Activated T-helper 17 cell treated with anti-CD3 and anti-CD28 coated beads, Interleukin-2, amount 50 U/mL, for 72 hours (primary cell): Measurements from ENCODE around the gene IKZF1. TPM values are rescaled to one million over a fixed set of nuclear protein-coding genes. Genes with fewer than 3 reads are reported as not detected.

ENCODE experiments used
- ATAC-seq: fragments of 150-1000 bp; cut with Tn5 transposase; replicated peaks from 2 replicates; pipeline ENCODE4 v1.10.0; 2021; ENCODE audit warnings: mild to moderate bottlenecking, moderate library complexity
- H3K27ac Mint-ChIP-seq: one replicate; pipeline ENCODE4 v1.8.0; 2022; ENCODE audit warnings: mixed read lengths
- H3K27me3 Mint-ChIP-seq: one replicate; pipeline ENCODE4 v1.8.0; 2022; ENCODE audit warnings: mixed read lengths
- H3K36me3 Mint-ChIP-seq: one replicate; pipeline ENCODE4 v1.8.0; 2022; ENCODE audit warnings: low read depth, mild to moderate bottlenecking, mixed read lengths
- H3K4me1 Mint-ChIP-seq: one replicate; pipeline ENCODE4 v1.8.0; 2022; ENCODE audit warnings: mixed read lengths
- H3K4me3 Mint-ChIP-seq: one replicate; pipeline ENCODE4 v1.8.0; 2022; ENCODE audit warnings: mild to moderate bottlenecking, mixed read lengths
- H3K9me3 Mint-ChIP-seq: one replicate; pipeline ENCODE4 v1.8.0; 2022; ENCODE audit warnings: mixed read lengths
- total RNA-seq, 2 donors: library from RNA; stranded (reverse); gene quantifications; one replicate each; pipeline ENCODE4 v1.2.3, GENCODE V29; 2022

IKZF1 gene
- total RNA-seq, 2 donors from 2014 or later, result 253 to 343 TPM

DNA sequence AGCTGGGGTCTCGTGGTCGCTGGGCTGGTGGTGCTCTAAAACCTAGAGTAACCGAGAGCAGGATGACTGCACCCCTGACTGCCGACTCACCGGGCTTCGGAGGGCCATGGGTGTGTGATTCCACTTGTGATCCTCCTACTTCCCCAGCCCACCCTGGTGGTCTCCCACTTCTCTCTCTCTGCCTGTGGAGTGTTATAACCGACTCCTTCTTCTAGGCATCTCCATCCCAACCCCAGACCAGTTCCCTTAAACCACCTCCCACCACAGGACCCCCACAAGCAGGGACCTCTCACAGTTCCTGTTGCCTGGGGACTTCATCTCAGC, 52.4 kb downstream of the IKZF1 start:
- H3K4me3 Mint-ChIP-seq, result no peak overlapping the region
- H3K36me3 Mint-ChIP-seq, result peaks cover 98% of the 10 kb centered on the region
- no peaks in the 10 kb centered on the region for H3K9me3 Mint-ChIP-seq
- H3K27me3 Mint-ChIP-seq, result no peaks in the 10 kb centered on the region
- H3K4me1 Mint-ChIP-seq, result peaks cover 87% of the 10 kb centered on the region
- ATAC-seq, result no peak
- peak overlapping the region; percentile 95 for H3K27ac Mint-ChIP-seq

DNA sequence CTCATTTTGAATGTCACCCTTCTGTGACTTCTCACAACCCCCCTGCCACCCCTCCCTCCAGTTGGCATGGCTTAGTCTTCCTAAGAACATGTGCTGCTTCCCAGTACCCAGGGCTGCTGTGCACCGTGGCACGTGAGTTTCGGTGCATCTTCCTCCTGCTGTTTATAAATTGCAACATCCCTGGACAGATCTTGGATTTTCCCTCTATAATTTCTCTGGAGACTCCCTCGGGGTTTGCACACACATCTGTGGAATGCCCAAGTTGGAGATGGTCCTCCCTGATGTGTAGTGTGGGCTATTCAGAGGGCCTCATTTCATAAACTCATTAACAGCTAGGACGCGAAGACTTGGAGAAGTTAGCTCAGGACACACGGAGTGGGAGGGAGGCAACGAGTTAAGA, 52.9 kb downstream of the IKZF1 start:
- H3K27ac Mint-ChIP-seq, result peak overlapping the region; percentile 95
- H3K4me1 Mint-ChIP-seq, result peaks cover 86% of the 10 kb centered on the region
- H3K4me3 Mint-ChIP-seq, result no peak overlapping the region
- ATAC-seq, result no peak
- no peaks in the 10 kb centered on the region for H3K27me3 Mint-ChIP-seq
- peaks cover 98% of the 10 kb centered on the region for H3K36me3 Mint-ChIP-seq
- no peaks in the 10 kb centered on the region for H3K9me3 Mint-ChIP-seq

DNA sequence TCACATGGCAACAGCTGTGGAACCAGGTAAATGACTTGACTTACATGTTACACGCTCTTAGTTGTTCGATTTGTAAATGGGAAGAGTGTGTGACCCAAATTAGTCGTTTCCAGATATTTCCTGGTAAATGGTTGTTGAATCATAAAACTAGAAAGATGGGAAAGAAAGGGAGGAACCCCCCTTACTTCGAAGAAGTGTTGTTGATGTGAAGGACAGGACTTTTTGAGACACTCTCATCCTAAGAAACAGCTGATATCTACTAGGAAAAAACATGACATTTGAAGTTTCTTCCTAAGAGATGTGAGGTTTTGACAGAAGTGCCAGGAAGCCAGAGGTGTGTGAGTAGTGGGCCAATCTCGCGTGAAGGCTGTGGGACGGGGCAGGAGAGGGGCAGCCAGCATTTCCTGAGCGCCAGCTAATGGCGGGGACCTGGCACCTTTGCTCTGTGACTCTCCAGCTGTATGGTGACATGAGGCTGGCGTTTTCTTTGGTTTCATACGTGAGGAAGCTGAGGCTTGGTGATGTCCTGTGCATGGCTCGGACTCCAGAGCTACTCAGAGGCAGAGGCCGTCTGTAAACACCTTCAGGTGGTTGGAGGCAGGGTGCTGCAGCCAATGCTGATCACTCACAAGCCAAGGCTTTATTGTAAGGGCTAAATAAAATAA, 53.7 kb downstream of the IKZF1 start:
- Mint-ChIP-seq H3K4me3 (no peak overlapping the region), H3K27ac (peak overlapping the region; percentile 95), H3K27me3 (no peaks in the 10 kb centered on the region), H3K36me3 (peaks cover 100% of the 10 kb centered on the region), H3K4me1 (peaks cover 90% of the 10 kb centered on the region), H3K9me3 (no peaks in the 10 kb centered on the region)
- ATAC-seq, result peak; percentile 14

DNA sequence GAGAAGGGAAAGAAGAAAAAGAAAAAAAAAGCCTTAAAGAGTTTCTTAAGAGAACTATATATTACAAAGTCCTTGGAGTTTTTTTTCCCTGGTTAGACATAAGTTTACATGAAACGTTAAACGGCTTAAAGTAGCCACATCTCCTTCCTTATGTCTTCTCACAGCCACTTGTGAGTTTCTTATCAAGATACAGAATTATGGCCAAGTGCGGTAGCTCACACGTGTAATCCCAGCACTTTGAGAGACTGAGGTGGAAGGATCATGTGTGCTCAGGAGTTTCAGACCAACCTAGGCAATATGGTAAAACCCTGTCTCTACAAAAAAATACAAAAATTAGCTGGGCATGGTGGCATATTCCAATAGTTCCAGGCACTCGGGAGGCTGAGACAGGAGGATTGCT, 54.3 kb downstream of the IKZF1 start:
- Mint-ChIP-seq H3K27me3 (no peaks in the 10 kb centered on the region), H3K4me1 (peaks cover 85% of the 10 kb centered on the region), H3K27ac (peak overlapping the region; percentile 95), H3K4me3 (no peak overlapping the region), H3K9me3 (no peaks in the 10 kb centered on the region), H3K36me3 (peaks cover 100% of the 10 kb centered on the region)
- no peak for ATAC-seq

DNA sequence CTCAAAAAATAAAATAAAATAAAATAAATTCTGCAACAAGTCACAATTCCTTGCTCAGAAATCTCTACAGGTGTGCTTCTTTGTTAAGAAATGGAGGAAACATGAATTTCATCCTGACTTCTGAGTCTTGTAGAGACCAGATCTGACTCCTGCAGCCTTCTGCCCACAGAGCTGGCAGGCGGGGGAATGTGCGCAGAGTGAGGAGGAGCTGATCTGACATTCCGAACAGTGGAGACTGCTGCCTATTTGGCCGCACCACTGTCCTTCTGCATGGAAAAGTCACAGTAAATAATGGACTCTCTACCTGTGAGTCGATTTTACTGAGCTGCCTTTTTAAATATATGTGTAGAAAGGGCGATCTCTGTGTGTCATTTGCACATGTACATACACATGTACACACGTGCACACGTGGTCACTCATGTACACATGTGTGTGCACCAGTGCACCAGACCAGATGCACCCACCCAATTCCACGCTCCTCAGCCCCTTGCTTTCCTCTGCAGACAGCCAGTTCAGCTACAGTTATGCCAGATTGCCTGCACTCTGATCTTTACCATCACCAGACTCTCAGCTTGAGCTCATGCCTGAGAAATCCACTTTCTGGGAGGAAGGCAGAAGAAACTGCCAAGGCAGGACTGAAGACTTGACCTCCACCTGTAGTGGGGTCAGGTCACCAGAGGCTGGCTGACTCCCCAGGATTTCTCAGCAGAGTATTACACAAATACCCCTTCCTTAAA, 54.9 kb downstream of the IKZF1 start:
- H3K27ac Mint-ChIP-seq, result peak overlapping the region; percentile 95
- H3K9me3 Mint-ChIP-seq, result no peaks in the 10 kb centered on the region
- no peak for ATAC-seq
- H3K4me3 Mint-ChIP-seq, result no peak overlapping the region
- H3K27me3 Mint-ChIP-seq, result no peaks in the 10 kb centered on the region
- H3K36me3 Mint-ChIP-seq, result peaks cover 100% of the 10 kb centered on the region
- peaks cover 78% of the 10 kb centered on the region for H3K4me1 Mint-ChIP-seq

DNA sequence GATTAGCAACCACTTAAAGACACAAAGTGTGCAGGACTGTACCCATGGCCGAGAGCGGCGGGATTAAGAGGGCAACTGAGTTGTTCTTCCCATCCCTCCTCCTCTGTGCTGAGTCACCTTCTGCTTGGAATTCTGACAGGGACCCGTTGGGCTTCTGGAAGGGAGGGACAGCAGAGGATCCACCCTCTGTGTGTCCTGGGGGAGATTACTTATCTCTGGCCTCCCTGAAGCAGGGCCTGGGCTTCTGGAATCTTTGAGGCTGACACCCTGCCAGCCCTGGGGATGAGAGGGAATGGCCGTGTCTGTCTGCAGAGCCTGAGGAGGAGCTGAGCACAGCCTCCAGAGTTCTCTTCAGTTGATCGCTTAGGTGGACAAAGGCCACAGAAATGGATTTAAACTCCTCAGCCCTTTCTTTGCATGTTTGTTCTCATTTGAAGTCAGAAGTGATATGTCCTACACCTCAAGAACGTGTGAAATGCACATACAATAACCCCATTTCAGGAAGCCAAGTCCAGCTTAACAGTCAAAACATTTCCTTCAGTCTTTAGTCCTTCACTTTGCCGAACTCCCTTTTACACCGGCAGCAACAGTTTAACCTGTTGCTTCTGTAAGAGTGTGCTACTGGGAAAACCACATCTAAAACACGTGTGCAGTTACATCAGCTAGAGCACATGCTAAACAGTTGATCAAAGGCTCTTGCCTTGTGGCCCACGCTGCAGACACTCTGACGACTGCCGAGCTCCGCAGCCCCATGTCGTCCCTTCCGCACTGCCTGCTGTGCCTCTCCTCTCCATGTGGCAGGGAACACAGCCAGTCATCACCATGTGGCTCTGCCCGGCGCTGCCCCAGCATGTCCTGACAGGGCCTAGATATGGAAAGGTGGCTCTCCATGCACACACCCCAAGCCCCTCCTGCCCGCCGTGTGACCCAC, 55.7 kb downstream of the IKZF1 start:
- Mint-ChIP-seq H3K27ac (peak overlapping the region; percentile 95), H3K4me1 (peaks cover 70% of the 10 kb centered on the region), H3K9me3 (no peaks in the 10 kb centered on the region), H3K4me3 (no peak overlapping the region), H3K27me3 (no peaks in the 10 kb centered on the region), H3K36me3 (peaks cover 100% of the 10 kb centered on the region)
- peak; percentile 82 for ATAC-seq

DNA sequence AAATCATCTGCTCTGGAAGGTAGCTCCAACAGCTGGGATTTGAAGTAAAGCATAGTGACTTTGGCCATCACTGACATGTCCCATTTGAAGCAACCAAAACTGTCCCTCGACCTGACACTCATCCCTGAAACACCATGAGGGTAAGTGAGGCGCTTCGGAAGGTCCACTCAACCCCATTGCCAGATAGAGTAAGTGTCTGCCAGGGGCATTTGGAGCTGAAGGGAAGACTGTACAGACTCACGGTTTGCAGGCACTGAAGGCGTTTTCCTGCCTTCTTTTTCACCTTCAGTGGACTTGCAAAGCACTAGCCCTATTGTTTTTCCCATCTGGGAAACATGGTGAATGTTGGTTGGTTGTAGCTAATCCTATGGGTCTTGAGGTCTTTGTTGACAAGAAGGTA, 57.6 kb downstream of the IKZF1 start:
- Mint-ChIP-seq H3K4me1 (peaks cover 73% of the 10 kb centered on the region), H3K4me3 (no peak overlapping the region), H3K9me3 (no peaks in the 10 kb centered on the region), H3K27ac (peak overlapping the region; percentile 95), H3K27me3 (no peaks in the 10 kb centered on the region), H3K36me3 (peaks cover 100% of the 10 kb centered on the region)
- ATAC-seq, result no peak

DNA sequence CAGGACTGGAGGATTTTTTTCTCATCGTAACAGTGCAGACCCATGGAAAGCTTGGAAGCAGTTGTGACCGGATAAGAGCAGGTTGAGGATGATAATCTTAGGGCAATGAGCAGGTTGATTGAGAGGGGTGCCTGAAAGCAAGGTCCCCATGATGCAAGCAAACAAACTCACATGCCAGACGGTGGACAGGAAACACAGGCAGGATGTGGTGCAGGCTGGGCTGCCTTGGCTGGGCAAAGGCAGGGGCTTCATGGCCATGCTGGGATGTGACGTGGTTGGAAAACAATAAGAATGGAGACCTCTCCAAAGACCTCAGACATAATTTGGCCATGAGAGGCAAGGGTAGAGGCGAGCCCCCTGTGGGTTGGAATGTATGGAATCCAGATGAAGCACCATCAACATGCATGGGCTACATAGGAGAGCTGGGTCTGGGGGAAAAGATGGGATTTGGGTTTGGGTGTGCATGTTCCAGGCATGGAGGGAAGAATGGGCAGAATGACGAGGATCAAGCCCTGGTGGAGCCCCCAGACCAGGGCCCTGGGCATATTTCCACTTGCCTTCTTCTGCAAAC, 58.3 kb downstream of the IKZF1 start:
- peaks cover 100% of the 10 kb centered on the region for H3K36me3 Mint-ChIP-seq
- ATAC-seq, result no peak
- H3K9me3 Mint-ChIP-seq, result no peaks in the 10 kb centered on the region

DNA sequence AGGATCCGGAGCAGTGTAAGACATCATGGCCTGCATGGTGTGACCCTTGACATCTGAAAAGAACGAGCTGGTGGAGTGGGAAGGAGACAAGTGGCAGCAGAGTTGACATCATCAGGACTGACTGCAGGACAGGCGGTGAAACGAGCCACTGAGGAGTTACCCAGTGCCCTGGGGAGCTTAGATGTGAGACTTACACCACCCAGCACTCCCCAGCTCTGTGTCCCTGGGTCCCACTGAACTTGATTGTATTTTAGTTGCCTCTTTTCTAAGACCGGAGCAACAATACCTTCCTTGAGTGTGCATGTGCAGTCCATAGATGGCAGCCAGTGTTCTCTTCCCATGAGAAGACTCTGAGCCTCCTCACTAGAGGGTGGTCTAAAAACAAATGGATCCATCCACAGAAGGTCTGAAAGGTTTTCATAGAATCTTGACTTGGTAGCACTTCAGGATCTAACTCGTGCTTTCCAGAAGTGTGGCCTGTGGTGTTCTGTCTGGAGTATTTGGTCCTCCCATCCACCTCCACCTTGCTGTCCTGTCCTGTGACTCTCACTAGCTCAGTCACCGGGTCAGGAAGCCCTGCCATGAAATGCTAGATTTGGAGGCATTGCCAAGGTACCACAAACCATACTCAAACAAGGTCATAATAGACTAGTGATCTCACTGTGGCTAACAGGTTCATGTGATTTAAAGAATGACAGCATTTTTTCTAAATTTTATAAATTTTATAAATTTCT, 59.0 kb downstream of the IKZF1 start:
- Mint-ChIP-seq H3K9me3 (no peaks in the 10 kb centered on the region), H3K36me3 (peaks cover 100% of the 10 kb centered on the region), H3K4me3 (no peak overlapping the region), H3K27ac (peak overlapping the region; percentile 95), H3K27me3 (no peaks in the 10 kb centered on the region), H3K4me1 (peaks cover 70% of the 10 kb centered on the region)
- peak; percentile 12 for ATAC-seq

More for the DNA sequence above, 58.3 kb downstream of the IKZF1 start:
- H3K27ac Mint-ChIP-seq, result peak overlapping the region; percentile 95
- peaks cover 70% of the 10 kb centered on the region for H3K4me1 Mint-ChIP-seq
- no peak overlapping the region for H3K4me3 Mint-ChIP-seq
- H3K27me3 Mint-ChIP-seq, result no peaks in the 10 kb centered on the region

DNA sequence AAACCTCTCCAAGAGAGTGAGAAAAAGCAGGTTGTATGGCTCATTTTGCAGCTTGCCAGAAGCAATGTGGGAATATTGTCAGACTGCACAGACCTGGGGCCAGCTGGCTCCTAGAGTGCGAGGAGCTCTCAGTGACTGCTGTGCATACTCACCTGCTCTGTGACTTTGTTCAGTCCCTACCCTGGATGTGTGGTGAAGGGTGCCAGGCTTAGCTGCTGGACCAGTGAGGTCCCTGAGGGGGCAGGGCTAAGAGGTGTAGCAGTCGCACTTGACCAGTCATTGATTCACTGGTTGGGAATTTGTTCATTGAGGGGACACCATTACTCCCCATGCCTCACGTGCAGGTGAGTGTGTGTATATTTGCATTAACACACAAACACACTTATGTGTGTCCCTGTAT, 60.1 kb downstream of the IKZF1 start:
- Mint-ChIP-seq H3K4me1 (peaks cover 65% of the 10 kb centered on the region), H3K27ac (peak overlapping the region; percentile 87), H3K4me3 (no peak overlapping the region), H3K27me3 (no peaks in the 10 kb centered on the region), H3K9me3 (no peaks in the 10 kb centered on the region), H3K36me3 (peaks cover 100% of the 10 kb centered on the region)
- ATAC-seq, result no peak

DNA sequence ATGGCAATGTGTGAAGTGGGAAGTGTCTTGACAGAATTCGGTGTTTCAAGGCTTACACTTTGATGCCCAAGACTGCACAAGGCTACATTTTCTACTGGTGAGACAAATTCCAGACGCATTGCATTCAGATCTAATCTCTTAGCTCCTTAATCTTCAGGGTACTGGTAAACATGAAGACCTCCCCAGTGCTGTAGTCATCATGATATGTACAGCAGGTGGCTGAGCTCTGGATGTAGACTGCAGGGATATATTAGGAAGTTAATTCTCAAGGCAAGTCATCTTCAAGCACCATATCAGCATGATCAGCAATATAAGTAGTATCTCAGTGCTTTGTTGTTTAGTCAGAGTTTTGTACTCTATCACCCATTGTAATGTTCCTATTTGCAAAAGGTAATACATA, 61.8 kb downstream of the IKZF1 start:
- Mint-ChIP-seq H3K9me3 (no peaks in the 10 kb centered on the region), H3K4me3 (no peak overlapping the region), H3K4me1 (peaks cover 58% of the 10 kb centered on the region), H3K27ac (peak overlapping the region; percentile 87), H3K27me3 (no peaks in the 10 kb centered on the region), H3K36me3 (peaks cover 100% of the 10 kb centered on the region)
- ATAC-seq, result no peak

DNA sequence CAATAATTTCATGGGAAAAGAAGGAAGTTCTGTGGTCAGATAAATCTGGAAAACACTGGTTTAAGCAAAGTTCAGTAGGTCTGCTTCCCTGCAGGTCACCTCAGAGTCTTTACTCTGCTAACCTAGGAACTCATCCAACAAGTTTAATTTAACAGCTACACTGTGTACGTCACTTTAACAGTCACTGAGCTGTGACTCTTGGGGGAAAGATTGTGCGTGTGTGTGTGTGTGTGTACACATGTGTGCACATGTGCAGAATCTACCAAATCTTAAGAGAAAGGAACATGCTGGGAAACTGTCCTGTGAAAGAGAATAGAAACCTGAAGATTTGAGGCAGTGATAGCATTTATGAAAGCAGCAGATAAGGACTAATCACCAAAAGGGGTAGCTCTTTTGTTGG, 62.6 kb downstream of the IKZF1 start:
- no peaks in the 10 kb centered on the region for H3K9me3 Mint-ChIP-seq
- H3K4me1 Mint-ChIP-seq, result peaks cover 62% of the 10 kb centered on the region
- peak overlapping the region; percentile 87 for H3K27ac Mint-ChIP-seq
- H3K4me3 Mint-ChIP-seq, result no peak overlapping the region
- peaks cover 100% of the 10 kb centered on the region for H3K36me3 Mint-ChIP-seq
- no peaks in the 10 kb centered on the region for H3K27me3 Mint-ChIP-seq
- peak; percentile 37 for ATAC-seq

DNA sequence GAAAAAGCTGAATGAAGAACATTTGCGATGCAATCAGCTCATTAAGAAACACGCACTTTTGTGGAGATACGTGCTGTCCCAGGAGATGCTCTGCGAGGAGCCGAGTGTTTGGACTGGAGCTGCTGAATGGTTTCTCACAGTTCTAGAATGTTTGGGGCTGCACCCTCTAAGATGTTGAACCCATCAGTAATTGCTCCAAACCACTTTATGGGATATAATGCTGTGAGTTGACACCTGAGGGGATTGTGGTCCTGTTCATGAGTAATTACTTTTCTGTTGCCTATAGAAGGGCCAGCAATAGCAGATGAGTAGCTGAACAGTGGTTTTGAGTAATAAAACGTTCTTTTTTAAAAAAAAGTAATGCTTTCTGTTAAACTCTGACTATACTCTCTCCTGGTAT, 63.1 kb downstream of the IKZF1 start:
- Mint-ChIP-seq H3K4me3 (no peak overlapping the region), H3K27me3 (no peaks in the 10 kb centered on the region), H3K9me3 (no peaks in the 10 kb centered on the region), H3K4me1 (peaks cover 64% of the 10 kb centered on the region), H3K36me3 (peaks cover 100% of the 10 kb centered on the region), H3K27ac (peak overlapping the region; percentile 87)
- peak; percentile 79 for ATAC-seq

DNA sequence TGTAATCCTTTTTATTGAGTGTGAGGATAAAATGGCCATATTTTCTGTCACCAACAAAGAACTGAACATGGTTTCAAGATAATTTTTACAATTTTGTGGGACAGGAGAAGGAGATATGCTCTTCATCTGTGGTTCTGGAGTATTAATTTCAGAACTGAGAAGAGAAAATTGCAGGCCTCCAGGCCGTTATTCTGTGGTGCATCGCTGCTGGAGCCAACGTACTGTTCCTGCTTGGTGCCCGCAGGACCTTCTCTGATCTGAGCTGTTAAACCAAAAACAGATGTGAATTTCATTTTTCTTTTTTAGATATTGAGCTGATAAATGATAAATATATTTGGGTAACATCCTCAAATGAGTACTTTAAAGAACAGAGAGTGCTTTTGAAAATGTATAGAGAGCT, 63.9 kb downstream of the IKZF1 start:
- Mint-ChIP-seq H3K27me3 (no peaks in the 10 kb centered on the region), H3K4me3 (no peak overlapping the region), H3K9me3 (no peaks in the 10 kb centered on the region), H3K4me1 (peaks cover 64% of the 10 kb centered on the region), H3K36me3 (peaks cover 100% of the 10 kb centered on the region), H3K27ac (peak overlapping the region; percentile 87)
- peak; percentile 33 for ATAC-seq
